HCT116 (cell line): Measurements from ENCODE around the gene NKX2-1.
"Not testable (repeated sequence)": the region's sequence is repeated elsewhere in the genome, so short reads cannot be mapped to it uniquely, and the experiment has no call there.

Experiments used
- CTCF ChIP-seq, 3 experiments: fragments of 200-600 bp in 1 of 3; sonication (generic) in 1 of 3; IDR thresholded peaks in 2 of 3; conservative IDR thresholded peaks in 1 of 3; 2 replicates each; pipeline ENCODE4 v1.5.1; 2012 to 2017; ENCODE audit warnings: low read depth in 2 of 3, low read length in 2 of 3, antibody characterized with exemption in 1 of 3, borderline replicate concordance in 1 of 3, control low read depth in 1 of 3, mild to moderate bottlenecking in 1 of 3, mixed read lengths in 1 of 3, mixed run types in 1 of 3, moderate library complexity in 1 of 3; ENCODE audit not compliant: insufficient read depth in 1 of 3
- EGR1 ChIP-seq: IDR thresholded peaks from 2 replicates; pipeline ENCODE4 v1.6.1; 2012; ENCODE audit warnings: low read depth
- EZH2 ChIP-seq: fragments of 200-600 bp; sonication (generic); IDR thresholded peaks from 2 replicates; pipeline ENCODE4 v1.6.1; 2017; ENCODE audit warnings: antibody characterized with exemption, mixed run types
- EZH2phosphoT487 ChIP-seq: fragments of 200-600 bp; IDR thresholded peaks from 2 replicates; pipeline ENCODE4 v1.6.1; 2018; ENCODE audit warnings: antibody characterized with exemption, borderline replicate concordance
- JUND ChIP-seq: IDR thresholded peaks from 2 replicates; pipeline ENCODE4 v1.6.1; 2012
- POLR2A ChIP-seq: IDR thresholded peaks from 2 replicates; pipeline ENCODE4 v1.7.0; 2011; ENCODE audit warnings: borderline replicate concordance; ENCODE audit not compliant: insufficient read depth, insufficient read length; ENCODE audit errors: extremely low read depth
- POLR2AphosphoS5 ChIP-seq: IDR thresholded peaks from 2 replicates; pipeline ENCODE4 v1.6.1; 2011; ENCODE audit warnings: mild to moderate bottlenecking, low read depth, low read length, moderate library complexity
- REST ChIP-seq: IDR thresholded peaks from 2 replicates; pipeline ENCODE4 v1.6.1; 2012; ENCODE audit warnings: low read depth
- SRF ChIP-seq: IDR thresholded peaks from 2 replicates; pipeline ENCODE4 v1.6.1; 2012; ENCODE audit warnings: low read depth
- YY1 ChIP-seq: IDR thresholded peaks from 2 replicates; pipeline ENCODE4 v1.6.1; 2011; ENCODE audit warnings: low read length, low read depth, moderate library complexity, mild to moderate bottlenecking; ENCODE audit not compliant: insufficient replicate concordance; ENCODE audit errors: extremely low read depth

GRCh38 chr14:36476061-36476460 lies 44.0 kb downstream of the NKX2-1 start:
- not testable (repeated sequence) for TF ChIP-seq JUND; POLR2AphosphoS5; CTCF (IDR thresholded peaks at IDR 0.05 in 2 of 3, conservative IDR thresholded peaks at IDR 0.05 in 1 of 3; ENCODE audit: borderline replicate concordance in 1 of 3, insufficient read depth in 1 of 3, low read depth in 2 of 3, low read length in 2 of 3); YY1; POLR2A; SRF; EGR1; REST; EZH2; EZH2phosphoT487
